Body of pancreas (tissue), 4 donors: ENCODE measurements around the gene VMAC. TPM values are rescaled to one million over a fixed set of nuclear protein-coding genes. Genes with fewer than 3 reads are reported as not detected.

Experiments used
- ATAC-seq: fragments of 150-250 bp; one replicate; pipeline ENCODE4 v1.9.1; 2016
- DNase-seq, 4 donors: peaks; one replicate each; pipeline ENCODE4 v3.0.0-alpha.2; 2019
- H3K27ac ChIP-seq, 4 donors: fragments of 200-600 bp; sonication (generic); 1 replicate in 3 of 4; 2 replicates in 1 of 4; pipeline versions ENCODE4 v1.5.1 to v1.6.1; 2016 to 2019; ENCODE audit warnings: mild to moderate bottlenecking in 1 of 4, mixed read lengths in 1 of 4, moderate library complexity in 1 of 4
- H3K27me3 ChIP-seq, 2 donors: fragments of 200-600 bp; sonication (generic); one replicate each; pipeline ENCODE4 v1.6.0; 2016; ENCODE audit warnings: mild to moderate bottlenecking in 1 of 2
- H3K36me3 ChIP-seq, 2 donors: fragments of 200-600 bp; sonication (generic); replicated peaks in 1 of 2; 2 replicates each; pipeline ENCODE4 v1.5.1; 2016; ENCODE audit warnings: low read depth in 2 of 2; ENCODE audit not compliant: insufficient read depth in 1 of 2
- H3K4me1 ChIP-seq: fragments of 200-600 bp; sonication (generic); one replicate; pipeline ENCODE4 v1.6.0; 2016
- H3K4me3 ChIP-seq, 2 donors: fragments of 200-600 bp; sonication (generic); 1 replicate in 1 of 2; 2 replicates in 1 of 2; pipeline ENCODE4 v1.5.1; 2016 to 2019
- H3K9me3 ChIP-seq, 3 donors: fragments of 200-600 bp; sonication (generic); 1 replicate in 2 of 3; 2 replicates in 1 of 3; pipeline ENCODE4 v1.5.1; 2016
- CTCF ChIP-seq, 7 experiments: fragments of 450-650 bp in 4 of 7; fragments of 200-600 bp in 3 of 7; sonication (generic) in 3 of 7; IDR thresholded peaks; one replicate each; pipeline ENCODE4 v1.5.1; 2016 to 2019; ENCODE audit warnings: antibody characterized with exemption in 7 of 7
- POLR2A ChIP-seq, 3 donors: fragments of 450-650 bp; IDR thresholded peaks; one replicate each; pipeline ENCODE4 v1.6.1; 2016; ENCODE audit warnings: antibody characterized with exemption in 3 of 3, mild to moderate bottlenecking in 2 of 3
- WGBS, 2 donors: methylation state at CpG; one replicate each; pipeline ENCODE4 v1.1.5; 2017; 5-methylcytosine and 5-hydroxymethylcytosine counted together
- intact Hi-C: fragments of 100-400 bp; cut with DNase I; formaldehyde crosslinking; loops from one replicate; pipeline ENCODE4 v1.15.1; 2023
- total RNA-seq, 2 donors: library from RNA; depleted of rRNA; stranded (reverse); fragments of >200 nt; gene quantifications; one replicate each; pipeline ENCODE4 v1.1.0, GENCODE V29; 2016

The VMAC gene
- total RNA-seq, 2 donors from 2014 or later, result 12.5 to 15.3 TPM

- ATAC-seq (no peak), DNase-seq (no peak)
- intact Hi-C loops, result no loop called here
- H3K27ac ChIP-seq, result no peak overlapping the region
- H3K9me3 ChIP-seq, result no peaks in the 10 kb centered on the region
- TF ChIP-seq POLR2A (IDR thresholded peaks at IDR 0.05), result no peak
- TF ChIP-seq CTCF (IDR thresholded peaks at IDR 0.05), result no peak
- peaks cover 0 to 2% of the 10 kb centered on the region in 2 donors for H3K36me3 ChIP-seq
- 76 to 79% methylated on average over 4 to 5 of the region's 5 CpGs for WGBS, 2 donors
- no peak overlapping the region for H3K4me3 ChIP-seq
- H3K27me3 ChIP-seq, result no peaks in the 10 kb centered on the region
- H3K4me1 ChIP-seq, result peaks cover 26% of the 10 kb centered on the region
Measured at GRCh38 chr19:5907241-5907640, 2.6 kb downstream of the VMAC start.

GRCh38 chr19:5908773-5909442 lies 4.2 kb downstream of the VMAC start:
- H3K27ac ChIP-seq, result no peak overlapping the region
- no peaks in the 10 kb centered on the region for H3K9me3 ChIP-seq
- peaks cover 0 to 2% of the 10 kb centered on the region in 2 donors for H3K36me3 ChIP-seq
- intact Hi-C loops, result no loop called here
- no peak for ATAC-seq
- TF ChIP-seq POLR2A (IDR thresholded peaks at IDR 0.05) (no peak), CTCF (IDR thresholded peaks at IDR 0.05) (no peak)
- no peaks in the 10 kb centered on the region for H3K27me3 ChIP-seq
- WGBS, 2 donors, result 66 to 77% methylated on average over 3 to 14 of the region's 14 CpGs
- no peak overlapping the region for H3K4me3 ChIP-seq
- DNase-seq, result no peak
- peaks cover 17% of the 10 kb centered on the region for H3K4me1 ChIP-seq

GRCh38 chr19:5910638-5910907 lies 5.9 kb downstream of the VMAC start:
- Histone ChIP-seq H3K9me3 (no peaks in the 10 kb centered on the region), H3K27ac (no peak overlapping the region), H3K27me3 (no peaks in the 10 kb centered on the region), H3K36me3 (peaks cover 0 to 2% of the 10 kb centered on the region in 2 donors), H3K4me3 (no peak overlapping the region), H3K4me1 (peaks cover 21% of the 10 kb centered on the region)
- TF ChIP-seq CTCF (IDR thresholded peaks at IDR 0.05) (no peak), POLR2A (IDR thresholded peaks at IDR 0.05) (no peak)
- 92% methylated on average over 1 of the region's 1 CpG for WGBS, 2 donors
- DNase-seq (no peak), ATAC-seq (no peak)
- intact Hi-C loops, result no loop called here

GRCh38 chr19:5911366-5911765 lies 6.7 kb downstream of the VMAC start:
- Histone ChIP-seq H3K27ac (no peak overlapping the region), H3K36me3 (peaks cover 0 to 2% of the 10 kb centered on the region in 2 donors), H3K4me3 (no peak overlapping the region), H3K27me3 (no peaks in the 10 kb centered on the region), H3K9me3 (no peaks in the 10 kb centered on the region), H3K4me1 (peaks cover 18% of the 10 kb centered on the region)
- TF ChIP-seq POLR2A (IDR thresholded peaks at IDR 0.05) (no peak), CTCF (IDR thresholded peaks at IDR 0.05) (no peak)
- intact Hi-C loops, result no loop called here
- 90 to 100% methylated on average over 1 of the region's 1 CpG for WGBS, 2 donors
- ATAC-seq (no peak), DNase-seq (no peak)

- TF ChIP-seq POLR2A (IDR thresholded peaks at IDR 0.05) (peak; percentile 20 to 59 (median 50)), CTCF (IDR thresholded peaks at IDR 0.05) (no peak)
- no peak within 1 kb of the TSS for H3K4me3 ChIP-seq
- DNase-seq (peak; percentile 72 to 89 (median 84)), ATAC-seq (peak; percentile 88)
- intact Hi-C loops, result no loop called here
- H3K9me3 ChIP-seq, result no peaks in the 10 kb centered on the region
- 56 to 75% methylated on average over 5 to 10 of the region's 10 CpGs for WGBS, 2 donors
- peak within 1 kb of the TSS; percentile 23 to 79 (median 70) for H3K27ac ChIP-seq
- peaks cover 16% of the 10 kb centered on the region for H3K4me1 ChIP-seq
- no peaks in the 10 kb centered on the region for H3K27me3 ChIP-seq
- H3K36me3 ChIP-seq, result peaks cover 0 to 24% of the 10 kb centered on the region in 2 donors
Measured at GRCh38 chr19:5913739-5914357, 9.2 kb downstream of the VMAC start, which contains the start of gene CAPS. Gene CAPS (plus strand): TSS chr19:5914254. CDS start chr19:5914407, 153 bp downstream.
